Osteoblast (primary cell): ENCODE data around the gene GNG13. TPM values are rescaled to one million over a fixed set of nuclear protein-coding genes. Genes with fewer than 3 reads are reported as not detected.

Experiments
- DNase-seq: peaks from one replicate; pipeline ENCODE4 v3.0.0; 2011; ENCODE audit warnings: low spot score, mixed read lengths; ENCODE audit not compliant: insufficient read length; ENCODE audit errors: missing footprints
- H2AFZ ChIP-seq: 2 replicates; pipeline ENCODE4 v1.6.0; 2011; ENCODE audit warnings: mild to moderate bottlenecking, low read length
- H3K27ac ChIP-seq: 2 replicates; pipeline ENCODE4 v1.5.1; 2011; ENCODE audit warnings: mild to moderate bottlenecking, low read depth, low read length, moderate library complexity
- H3K27me3 ChIP-seq: 2 replicates; pipeline ENCODE4 v1.6.0; 2012; ENCODE audit warnings: mild to moderate bottlenecking, control low read depth, inconsistent platforms, low read length, moderate library complexity; ENCODE audit not compliant: insufficient read depth
- H3K36me3 ChIP-seq: 2 replicates; pipeline ENCODE4 v1.5.1; 2011; ENCODE audit warnings: mild to moderate bottlenecking, low read length, control low read depth, moderate library complexity; ENCODE audit not compliant: insufficient read depth
- H3K4me1 ChIP-seq: 2 replicates; pipeline ENCODE4 v1.5.1; 2011; ENCODE audit warnings: mild to moderate bottlenecking, low read length, control low read depth, moderate library complexity; ENCODE audit not compliant: insufficient read depth
- H3K4me2 ChIP-seq: 2 replicates; pipeline ENCODE4 v1.6.0; 2011; ENCODE audit warnings: mild to moderate bottlenecking, low read length; ENCODE audit not compliant: insufficient read depth
- H3K4me3 ChIP-seq: fragments of 200-600 bp; sonication (generic); 3 replicates; pipeline ENCODE4 v1.5.1; 2012; ENCODE audit warnings: mild to moderate bottlenecking, low read length, inconsistent platforms; ENCODE audit not compliant: insufficient read depth
- H3K79me2 ChIP-seq: 2 replicates; pipeline ENCODE4 v1.6.0; 2012; ENCODE audit warnings: mild to moderate bottlenecking, low read length, control low read depth, inconsistent platforms; ENCODE audit not compliant: insufficient read depth
- H3K9me3 ChIP-seq: 2 replicates; pipeline ENCODE4 v1.5.1; 2011; ENCODE audit warnings: low read depth, low read length, control low read depth
- H4K20me1 ChIP-seq: 2 replicates; pipeline ENCODE4 v1.6.0; 2012; ENCODE audit warnings: mild to moderate bottlenecking, low read length, control low read depth; ENCODE audit not compliant: insufficient read depth
- total RNA-seq: library from RNA; depleted of rRNA; stranded (reverse); fragments of >200 nt; gene quantifications from 2 replicates; pipeline ENCODE4 v1.2.3, GENCODE V29; 2012
- TF ChIP-seq, protein P1 (sequence below): IDR thresholded peaks from 2 replicates; pipeline ENCODE4 v1.5.1; 2011; ENCODE audit warnings: mild to moderate bottlenecking, low read depth, low read length, moderate library complexity; ENCODE audit errors: extremely low read depth

The GNG13 gene
- total RNA-seq, 1 donor, result not detected

GRCh38 chr16:808085-808386 is 7.5 kb upstream of the GNG13 start:
- H3K9me3 ChIP-seq, result no peaks in the 10 kb centered on the region
- DNase-seq, result no peak
- H3K79me2 ChIP-seq, result peaks cover 4% of the 10 kb centered on the region
- H2AFZ ChIP-seq, result peak overlapping the region; percentile 98
- H3K27me3 ChIP-seq, result peaks cover 8% of the 10 kb centered on the region
- no peaks in the 10 kb centered on the region for H4K20me1 ChIP-seq
- peak overlapping the region; percentile 89 for H3K4me3 ChIP-seq
- no peak overlapping the region for H3K27ac ChIP-seq
- peak overlapping the region; percentile 89 for H3K4me2 ChIP-seq
- H3K4me1 ChIP-seq, result peaks cover 6% of the 10 kb centered on the region
- TF ChIP-seq, protein P1, sequence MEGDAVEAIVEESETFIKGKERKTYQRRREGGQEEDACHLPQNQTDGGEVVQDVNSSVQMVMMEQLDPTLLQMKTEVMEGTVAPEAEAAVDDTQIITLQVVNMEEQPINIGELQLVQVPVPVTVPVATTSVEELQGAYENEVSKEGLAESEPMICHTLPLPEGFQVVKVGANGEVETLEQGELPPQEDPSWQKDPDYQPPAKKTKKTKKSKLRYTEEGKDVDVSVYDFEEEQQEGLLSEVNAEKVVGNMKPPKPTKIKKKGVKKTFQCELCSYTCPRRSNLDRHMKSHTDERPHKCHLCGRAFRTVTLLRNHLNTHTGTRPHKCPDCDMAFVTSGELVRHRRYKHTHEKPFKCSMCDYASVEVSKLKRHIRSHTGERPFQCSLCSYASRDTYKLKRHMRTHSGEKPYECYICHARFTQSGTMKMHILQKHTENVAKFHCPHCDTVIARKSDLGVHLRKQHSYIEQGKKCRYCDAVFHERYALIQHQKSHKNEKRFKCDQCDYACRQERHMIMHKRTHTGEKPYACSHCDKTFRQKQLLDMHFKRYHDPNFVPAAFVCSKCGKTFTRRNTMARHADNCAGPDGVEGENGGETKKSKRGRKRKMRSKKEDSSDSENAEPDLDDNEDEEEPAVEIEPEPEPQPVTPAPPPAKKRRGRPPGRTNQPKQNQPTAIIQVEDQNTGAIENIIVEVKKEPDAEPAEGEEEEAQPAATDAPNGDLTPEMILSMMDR, result no peak
- H3K36me3 ChIP-seq, result no peaks in the 10 kb centered on the region

GRCh38 chr16:807347-808084 is 7.0 kb upstream of the GNG13 start:
- no peaks in the 10 kb centered on the region for H3K9me3 ChIP-seq
- H3K27me3 ChIP-seq, result peaks cover 8% of the 10 kb centered on the region
- H3K79me2 ChIP-seq, result peaks cover 4% of the 10 kb centered on the region
- no peaks in the 10 kb centered on the region for H4K20me1 ChIP-seq
- H3K4me1 ChIP-seq, result peaks cover 6% of the 10 kb centered on the region
- peak overlapping the region; percentile 82 for H3K27ac ChIP-seq
- no peaks in the 10 kb centered on the region for H3K36me3 ChIP-seq
- peak; percentile 100 for DNase-seq
- TF ChIP-seq, protein P1, result no peak
- peak overlapping the region; percentile 98 for H2AFZ ChIP-seq
- H3K4me2 ChIP-seq, result peak overlapping the region; percentile 89
- H3K4me3 ChIP-seq, result peak overlapping the region; percentile 89

DNA sequence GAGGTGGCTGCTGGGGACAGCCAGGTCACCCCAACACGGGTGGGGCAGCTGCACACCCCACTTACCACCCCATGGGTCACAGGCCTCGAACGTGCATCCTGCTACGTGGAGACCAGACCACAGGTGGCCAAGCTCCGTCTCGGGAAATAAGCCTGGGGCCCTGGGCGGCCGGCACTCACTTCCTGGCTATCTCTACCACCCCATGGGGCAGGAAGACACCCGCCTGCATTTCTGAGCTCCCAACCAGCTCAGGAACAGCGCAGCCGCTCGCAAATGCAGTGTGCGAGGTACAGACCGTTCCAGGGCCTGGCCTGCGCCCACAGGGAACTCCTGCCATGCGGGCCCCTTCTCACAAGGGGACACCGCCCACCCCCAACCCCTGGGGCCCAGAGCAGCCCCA is 4.9 kb upstream of the GNG13 start:
- H3K4me2 ChIP-seq, result no peak overlapping the region
- no peak for DNase-seq
- peaks cover 6% of the 10 kb centered on the region for H3K4me1 ChIP-seq
- H3K27me3 ChIP-seq, result peaks cover 28% of the 10 kb centered on the region
- H3K36me3 ChIP-seq, result no peaks in the 10 kb centered on the region
- no peak overlapping the region for H3K4me3 ChIP-seq
- TF ChIP-seq, protein P1, result no peak
- H2AFZ ChIP-seq, result no peak overlapping the region
- no peaks in the 10 kb centered on the region for H4K20me1 ChIP-seq
- peaks cover 4% of the 10 kb centered on the region for H3K79me2 ChIP-seq
- H3K9me3 ChIP-seq, result no peaks in the 10 kb centered on the region
- H3K27ac ChIP-seq, result no peak overlapping the region

GRCh38 chr16:804193-805048 is 3.9 kb upstream of the GNG13 start:
- no peak overlapping the region for H2AFZ ChIP-seq
- peaks cover 34% of the 10 kb centered on the region for H3K27me3 ChIP-seq
- H3K79me2 ChIP-seq, result peaks cover 4% of the 10 kb centered on the region
- no peak overlapping the region for H3K4me3 ChIP-seq
- no peak for DNase-seq
- H3K4me1 ChIP-seq, result peaks cover 6% of the 10 kb centered on the region
- H3K27ac ChIP-seq, result no peak overlapping the region
- H4K20me1 ChIP-seq, result no peaks in the 10 kb centered on the region
- H3K4me2 ChIP-seq, result no peak overlapping the region
- no peaks in the 10 kb centered on the region for H3K36me3 ChIP-seq
- H3K9me3 ChIP-seq, result no peaks in the 10 kb centered on the region
- TF ChIP-seq, protein P1, result no peak
